K562 (cell line): ENCODE results near the gene SLMAP.

Source experiments
- CREB1 ChIP-seq, 2 experiments: sonication (generic) in 1 of 2; formaldehyde crosslinking in 1 of 2; IDR thresholded peaks; 2 replicates each; pipeline versions ENCODE4 v1.6.1 to v1.8.0; 2012 to 2022; ENCODE audit warnings: inconsistent platforms in 1 of 2, mild to moderate bottlenecking in 1 of 2, missing genetic modification reagents in 1 of 2, moderate library complexity in 1 of 2
- CTCF ChIP-seq, 3 experiments: IDR thresholded peaks in 2 of 3; conservative IDR thresholded peaks in 1 of 3; 2 replicates each; pipeline ENCODE4 v1.5.1; 2011 to 2012; ENCODE audit warnings: low read length in 3 of 3, mild to moderate bottlenecking in 3 of 3, control low read depth in 2 of 3, improper control_type of control experiment in 1 of 3, inconsistent platforms in 1 of 3, low read depth in 1 of 3, mixed read lengths in 1 of 3, moderate library complexity in 1 of 3; ENCODE audit not compliant: insufficient read depth in 2 of 3
- ETS1 ChIP-seq: conservative IDR thresholded peaks from 2 replicates; pipeline ENCODE4 v1.6.1; 2011; ENCODE audit warnings: low read depth, mild to moderate bottlenecking, low read length; ENCODE audit not compliant: control insufficient read depth
- MBD2 ChIP-seq: sonication (generic); IDR thresholded peaks from 2 replicates; pipeline ENCODE4 v1.6.1; 2016; ENCODE audit warnings: low read depth, borderline replicate concordance
- NFE2L1 ChIP-seq: fragments of 450-650 bp; IDR thresholded peaks from 2 replicates; pipeline ENCODE4 v1.6.1; 2016; ENCODE audit warnings: missing genetic modification characterization, low read depth, mild to moderate bottlenecking, missing compliant biosample characterization, moderate library complexity, borderline replicate concordance
- RCOR1 ChIP-seq, 2 experiments: IDR thresholded peaks; 2 replicates each; pipeline ENCODE4 v1.6.1; 2012; ENCODE audit warnings: low read depth in 2 of 2, low read length in 2 of 2, borderline replicate concordance in 1 of 2, improper control_type of control experiment in 1 of 2
- TFAM ChIP-seq: fragments of 250-450 bp; sonication (Bioruptor Pico); conservative IDR thresholded peaks from 2 replicates; pipeline ENCODE4 v1.5.0; 2021; ENCODE audit warnings: mild to moderate bottlenecking, moderate library complexity

- TF ChIP-seq CTCF (IDR thresholded peaks at IDR 0.05 in 2 of 3, conservative IDR thresholded peaks at IDR 0.05 in 1 of 3; ENCODE audit: insufficient read depth in 2 of 3, low read depth in 1 of 3, low read length in 3 of 3) = no peak
- TF ChIP-seq MBD2 = no peak
- no peak for TF ChIP-seq ETS1
- no peak for TF ChIP-seq NFE2L1 (tag)
- TF ChIP-seq TFAM = no peak
- no peak for TF ChIP-seq RCOR1 (IDR thresholded peaks at IDR 0.05; ENCODE audit: borderline replicate concordance in 1 of 2, low read depth in 2 of 2, low read length in 2 of 2)
- no peak for TF ChIP-seq CREB1 (IDR thresholded peaks at IDR 0.05)
- no peak for TF ChIP-seq CREB1 (CRISPR knock-in tag; IDR thresholded peaks at IDR 0.05)
These were observed 11.0 kb upstream of the SLMAP start for GRCh38 chr3:57745101-57745500.
